HT1080 (cell line): ENCODE data around the gene CHAT. TPM values are rescaled to one million over a fixed set of nuclear protein-coding genes. Genes with fewer than 3 reads are reported as not detected.

Experiments used
- DNase-seq: peaks from one replicate; pipeline ENCODE4 v3.0.0-alpha.2; 2015; ENCODE audit warnings: low read depth
- total RNA-seq: library from RNA; depleted of rRNA; stranded (reverse); fragments of >200 nt; shearing (Covaris generic); gene quantifications from 2 replicates; pipeline ENCODE4 v1.2.3, GENCODE V29; 2014

CHAT gene
- total RNA-seq, 1 experiment from 2014 or later = not detected

- DNase-seq = no peak
Observed at GRCh38 chr10:49627644-49628247, 13.9 kb downstream of the CHAT start.

GRCh38 chr10:49628599-49628998 is 14.8 kb downstream of the CHAT start:
- no peak for DNase-seq

GRCh38 chr10:49629431-49629881 is 15.6 kb downstream of the CHAT start:
- no peak for DNase-seq

- DNase-seq = no peak
Observed at GRCh38 chr10:49631975-49632374, 18.1 kb downstream of the CHAT start.

GRCh38 chr10:49632406-49633317 is 18.8 kb downstream of the CHAT start:
- DNase-seq = no peak

GRCh38 chr10:49633327-49634068 is 19.7 kb downstream of the CHAT start:
- no peak for DNase-seq

- DNase-seq = no peak
Observed at GRCh38 chr10:49634069-49634660, 20.3 kb downstream of the CHAT start.

GRCh38 chr10:49642311-49642710 is 28.5 kb downstream of the CHAT start:
- DNase-seq = no peak

- DNase-seq = no peak
Observed at GRCh38 chr10:49643241-49644034, 29.6 kb downstream of the CHAT start.

GRCh38 chr10:49644035-49644646 is 30.3 kb downstream of the CHAT start:
- no peak for DNase-seq

GRCh38 chr10:49645417-49645816 is 31.6 kb downstream of the CHAT start:
- no peak for DNase-seq

GRCh38 chr10:49645871-49646870 is 32.3 kb downstream of the CHAT start:
- DNase-seq = no peak

- no peak for DNase-seq
Observed at GRCh38 chr10:49647554-49647953, 33.7 kb downstream of the CHAT start.

- no peak for DNase-seq
Observed at GRCh38 chr10:49647985-49648795, 34.4 kb downstream of the CHAT start.

GRCh38 chr10:49649294-49649693 is 35.5 kb downstream of the CHAT start:
- DNase-seq = no peak

- DNase-seq = no peak
Observed at GRCh38 chr10:49649936-49650723, 36.3 kb downstream of the CHAT start.

- no peak for DNase-seq
Observed at GRCh38 chr10:49650724-49651034, 36.8 kb downstream of the CHAT start.
